Measurements from ENCODE around the gene DIS3L2. TPM values are rescaled to one million over a fixed set of nuclear protein-coding genes. Genes with fewer than 3 reads are reported as not detected.
A peak's percentile ranks its signal among the peaks of the same experiment; 100 is the strongest.

The DIS3L2 gene
- total RNA-seq, 1 experiment from 2014 or later = 32.6 TPM

DNA sequence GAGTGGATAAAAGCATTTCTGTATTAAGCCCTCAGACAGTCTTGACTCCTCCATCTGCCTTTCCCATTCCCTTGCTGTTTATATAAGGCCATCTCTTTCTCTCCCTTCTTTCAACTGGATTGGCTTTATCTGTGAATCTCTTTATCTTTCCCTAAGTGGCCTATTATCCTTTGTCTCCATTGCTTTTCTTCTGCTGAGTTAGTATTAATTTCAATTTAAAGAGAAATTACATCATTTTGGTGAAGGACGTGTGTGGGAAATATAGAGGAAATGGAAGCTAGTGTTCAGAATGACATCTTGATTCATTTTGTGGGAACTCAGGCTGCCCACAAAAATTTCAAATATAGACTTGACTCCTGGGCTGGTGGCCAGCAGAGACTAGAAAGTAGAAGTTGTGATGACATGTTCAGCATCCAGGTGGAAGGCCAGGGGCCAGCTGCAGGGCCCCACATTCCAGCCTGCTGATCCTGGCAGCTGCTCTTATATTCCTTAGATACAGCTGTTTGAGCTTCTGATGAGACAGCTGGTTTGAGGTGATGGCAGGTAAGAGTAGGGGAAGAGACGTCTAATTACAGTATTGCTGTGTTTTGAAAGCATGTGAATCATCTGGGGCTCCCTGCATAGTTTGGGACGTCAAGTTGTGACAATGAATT is 52.3 kb downstream of the DIS3L2 start:
- CTCF ChIA-PET = interaction anchor here (0.7 kb wide), 1 partner anchor 299 kb away, joined by 3 read pairs; no protein-coding TSS in a partner anchor
- Mint-ChIP-seq H3K4me1 (ENCODE audit: insufficient read depth, unreplicated experiment) (no peaks in the 10 kb centered on the region), H3K36me3 (ENCODE audit: insufficient read depth, unreplicated experiment) (peaks cover 25% of the 10 kb centered on the region), H3K27me3 (ENCODE audit: insufficient read depth, unreplicated experiment) (no peaks in the 10 kb centered on the region), H3K9me3 (ENCODE audit: unreplicated experiment) (no peaks in the 10 kb centered on the region), H3K4me3 (ENCODE audit: unreplicated experiment) (no peak overlapping the region), H3K27ac (ENCODE audit: low read depth, unreplicated experiment) (no peak overlapping the region)
- DNase-seq (ENCODE audit: unreplicated experiment) = peak; percentile 86
- BruUV-seq (replicated peaks) = no TSS peak
- POLR2A ChIA-PET = interaction anchor here (0.7 to 1.4 kb wide), 6 partner anchors 9 to 27 kb away, joined by 3 to 4 read pairs (median 4); no protein-coding TSS in a partner anchor
- TF ChIP-seq, protein P1, sequence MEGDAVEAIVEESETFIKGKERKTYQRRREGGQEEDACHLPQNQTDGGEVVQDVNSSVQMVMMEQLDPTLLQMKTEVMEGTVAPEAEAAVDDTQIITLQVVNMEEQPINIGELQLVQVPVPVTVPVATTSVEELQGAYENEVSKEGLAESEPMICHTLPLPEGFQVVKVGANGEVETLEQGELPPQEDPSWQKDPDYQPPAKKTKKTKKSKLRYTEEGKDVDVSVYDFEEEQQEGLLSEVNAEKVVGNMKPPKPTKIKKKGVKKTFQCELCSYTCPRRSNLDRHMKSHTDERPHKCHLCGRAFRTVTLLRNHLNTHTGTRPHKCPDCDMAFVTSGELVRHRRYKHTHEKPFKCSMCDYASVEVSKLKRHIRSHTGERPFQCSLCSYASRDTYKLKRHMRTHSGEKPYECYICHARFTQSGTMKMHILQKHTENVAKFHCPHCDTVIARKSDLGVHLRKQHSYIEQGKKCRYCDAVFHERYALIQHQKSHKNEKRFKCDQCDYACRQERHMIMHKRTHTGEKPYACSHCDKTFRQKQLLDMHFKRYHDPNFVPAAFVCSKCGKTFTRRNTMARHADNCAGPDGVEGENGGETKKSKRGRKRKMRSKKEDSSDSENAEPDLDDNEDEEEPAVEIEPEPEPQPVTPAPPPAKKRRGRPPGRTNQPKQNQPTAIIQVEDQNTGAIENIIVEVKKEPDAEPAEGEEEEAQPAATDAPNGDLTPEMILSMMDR (IDR thresholded peaks at IDR 0.05; ENCODE audit: unreplicated experiment) = no peak
- intact Hi-C loops (cut with micrococcal nuclease) = no loop called here

DNA sequence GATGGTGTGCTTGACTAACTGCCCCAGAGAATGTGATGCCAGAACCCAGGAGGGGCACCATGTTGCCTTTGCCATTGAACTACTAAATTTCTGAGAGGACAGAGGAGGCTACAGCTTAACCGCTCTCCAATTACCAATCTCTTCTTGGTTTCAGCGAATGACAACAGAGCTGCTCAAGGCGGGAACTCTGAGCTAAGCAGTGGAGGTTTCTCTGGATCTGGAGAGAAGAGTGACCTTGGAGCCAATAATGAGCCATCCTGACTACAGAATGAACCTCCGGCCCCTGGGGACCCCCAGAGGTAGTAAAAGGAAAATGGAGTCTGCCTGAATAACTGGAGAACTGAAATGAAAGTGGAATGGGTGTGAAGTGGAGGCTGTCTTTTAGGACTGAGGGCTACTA is 53.2 kb downstream of the DIS3L2 start:
- intact Hi-C loops (cut with micrococcal nuclease) = no loop called here
- POLR2A ChIA-PET = interaction anchor here (1.1 to 1.4 kb wide), 4 partner anchors 9 to 28 kb away, joined by 3 to 4 read pairs (median 4); no protein-coding TSS in a partner anchor
- TF ChIP-seq, protein P1 (IDR thresholded peaks at IDR 0.05; ENCODE audit: unreplicated experiment) = no peak
- CTCF ChIA-PET = interaction anchor here (0.7 kb wide), 1 partner anchor 298 kb away, joined by 3 read pairs; no protein-coding TSS in a partner anchor
- DNase-seq (ENCODE audit: unreplicated experiment) = no peak
- no TSS peak for BruUV-seq (replicated peaks)
- Mint-ChIP-seq H3K27ac (ENCODE audit: low read depth, unreplicated experiment) (no peak overlapping the region), H3K36me3 (ENCODE audit: insufficient read depth, unreplicated experiment) (peaks cover 25% of the 10 kb centered on the region), H3K4me3 (ENCODE audit: unreplicated experiment) (no peak overlapping the region), H3K27me3 (ENCODE audit: insufficient read depth, unreplicated experiment) (no peaks in the 10 kb centered on the region), H3K4me1 (ENCODE audit: insufficient read depth, unreplicated experiment) (no peaks in the 10 kb centered on the region), H3K9me3 (ENCODE audit: unreplicated experiment) (no peaks in the 10 kb centered on the region)

DNA sequence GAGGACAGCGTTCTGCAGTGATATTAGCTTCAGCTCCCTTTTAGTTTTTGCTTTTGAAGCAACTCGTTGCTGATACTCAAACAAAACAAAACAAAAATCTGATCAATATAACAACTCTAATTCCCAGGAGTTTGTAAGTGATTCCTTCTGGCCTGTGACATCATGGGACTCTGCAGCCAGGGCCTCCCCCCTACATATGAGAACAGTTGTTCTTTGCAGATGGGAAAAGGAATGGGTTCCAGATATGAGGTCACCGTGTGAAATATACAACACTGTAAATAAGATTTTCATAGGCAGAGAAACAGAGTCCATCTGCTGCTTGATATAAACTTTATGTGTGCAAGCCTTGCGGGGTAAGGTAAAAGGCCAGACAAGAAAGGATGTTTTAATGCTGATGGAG is 56.7 kb downstream of the DIS3L2 start:
- Mint-ChIP-seq H3K4me3 (ENCODE audit: unreplicated experiment) (no peak overlapping the region), H3K36me3 (ENCODE audit: insufficient read depth, unreplicated experiment) (peaks cover 32% of the 10 kb centered on the region), H3K4me1 (ENCODE audit: insufficient read depth, unreplicated experiment) (no peaks in the 10 kb centered on the region), H3K27me3 (ENCODE audit: insufficient read depth, unreplicated experiment) (no peaks in the 10 kb centered on the region), H3K9me3 (ENCODE audit: unreplicated experiment) (no peaks in the 10 kb centered on the region), H3K27ac (ENCODE audit: low read depth, unreplicated experiment) (no peak overlapping the region)
- intact Hi-C loops (cut with micrococcal nuclease) = no loop called here
- DNase-seq (ENCODE audit: unreplicated experiment) = no peak
- no TSS peak for BruUV-seq (replicated peaks)
- POLR2A ChIA-PET = interaction anchor here (0.7 to 1.0 kb wide), 2 partner anchors 9 to 258 kb away, joined by 3 read pairs; no protein-coding TSS in a partner anchor
- TF ChIP-seq, protein P1 (IDR thresholded peaks at IDR 0.05; ENCODE audit: unreplicated experiment) = no peak
- CTCF ChIA-PET = no interaction called here

DNA sequence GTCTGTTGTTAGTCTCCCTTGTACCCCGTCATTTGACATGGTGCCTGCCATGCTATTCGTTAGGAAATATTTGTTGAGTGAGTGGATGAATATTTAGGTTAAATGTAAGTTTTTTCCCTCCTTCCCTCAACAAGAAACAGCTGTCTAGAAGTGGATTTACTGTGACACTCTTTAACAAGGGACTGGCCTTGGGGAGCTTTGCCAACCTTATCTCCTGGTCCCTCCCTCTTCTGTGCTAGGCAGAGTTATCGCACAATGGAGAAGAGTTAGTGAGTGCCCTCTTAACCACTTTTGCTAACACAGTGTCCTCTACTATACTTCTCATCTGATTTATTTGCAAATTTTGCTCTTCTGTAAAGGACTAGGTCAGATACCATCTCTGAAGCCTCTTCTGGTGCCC is 61.2 kb downstream of the DIS3L2 start:
- no peak overlapping the region for H3K4me3 Mint-ChIP-seq (ENCODE audit: unreplicated experiment)
- intact Hi-C loops (cut with micrococcal nuclease) = no loop called here
- no peak for DNase-seq (ENCODE audit: unreplicated experiment)
- no TSS peak for BruUV-seq (replicated peaks)
- CTCF ChIA-PET = interaction anchor here (1.4 kb wide), 1 partner anchor 36 kb away, joined by 3 read pairs; no protein-coding TSS in a partner anchor
- H3K4me1 Mint-ChIP-seq (ENCODE audit: insufficient read depth, unreplicated experiment) = no peaks in the 10 kb centered on the region
- POLR2A ChIA-PET = interaction anchor here (1.3 kb wide), 1 partner anchor 9 kb away, joined by 4 read pairs; no protein-coding TSS in a partner anchor
- no peak overlapping the region for H3K27ac Mint-ChIP-seq (ENCODE audit: low read depth, unreplicated experiment)
- no peaks in the 10 kb centered on the region for H3K9me3 Mint-ChIP-seq (ENCODE audit: unreplicated experiment)
- TF ChIP-seq, protein P1 (IDR thresholded peaks at IDR 0.05; ENCODE audit: unreplicated experiment) = no peak
- H3K36me3 Mint-ChIP-seq (ENCODE audit: insufficient read depth, unreplicated experiment) = peaks cover 33% of the 10 kb centered on the region
- H3K27me3 Mint-ChIP-seq (ENCODE audit: insufficient read depth, unreplicated experiment) = no peaks in the 10 kb centered on the region
